ENCODE measurements around the gene ACOT8. TPM values are rescaled to one million over a fixed set of nuclear protein-coding genes. Genes with fewer than 3 reads are reported as not detected.

Gene ACOT8
- total and polyA plus RNA-seq, 2 experiments from 2014 or later: 32.9 to 55.2 TPM

DNA sequence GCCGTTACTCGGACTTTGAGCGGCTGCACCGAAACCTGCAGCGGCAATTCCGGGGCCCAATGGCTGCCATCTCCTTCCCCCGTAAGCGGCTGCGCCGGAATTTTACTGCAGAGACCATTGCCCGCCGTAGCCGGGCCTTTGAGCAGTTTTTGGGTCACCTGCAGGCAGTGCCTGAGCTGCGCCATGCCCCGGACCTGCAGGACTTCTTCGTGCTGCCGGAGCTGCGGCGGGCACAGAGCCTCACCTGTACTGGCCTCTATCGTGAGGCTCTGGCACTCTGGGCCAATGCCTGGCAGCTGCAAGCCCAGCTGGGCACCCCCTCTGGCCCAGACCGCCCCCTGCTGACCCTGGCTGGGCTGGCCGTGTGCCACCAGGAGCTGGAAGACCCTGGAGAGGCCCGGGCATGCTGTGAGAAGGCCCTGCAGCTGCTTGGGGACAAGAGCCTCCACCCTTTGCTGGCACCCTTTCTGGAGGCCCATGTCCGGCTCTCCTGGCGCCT is 16.4 kb downstream of the ACOT8 start:
- H3F3A ChIP-seq (ENCODE audit: insufficient read depth): peaks cover 33% of the 10 kb centered on the region
- no peak overlapping the region for H3K9ac ChIP-seq
- no peaks in the 10 kb centered on the region for H3K9me2 ChIP-seq (ENCODE audit: insufficient read depth)
- H2AFZ ChIP-seq: no peak overlapping the region
- no peaks in the 10 kb centered on the region for H3K27me3 ChIP-seq (replicated peaks; ENCODE audit: insufficient read depth)
- peaks cover 13% of the 10 kb centered on the region; the same call in 1 of the 2 replicates for H3K4me1 ChIP-seq (ENCODE audit: insufficient read depth)
- TF ChIP-seq EZH2phosphoT487 (IDR thresholded peaks at IDR 0.05; ENCODE audit: insufficient read depth, low read depth): no peak
- no peak for TF ChIP-seq EZH2 (IDR thresholded peaks at IDR 0.05; ENCODE audit: insufficient read depth, poor library complexity, severe bottlenecking)
- in situ Hi-C loops (cut with MboI): no loop called here
- H3K4me3 ChIP-seq: no peak overlapping the region
- no peaks in the 10 kb centered on the region for H3K9me3 ChIP-seq (ENCODE audit: low read depth)
- H3K27ac ChIP-seq: no peak overlapping the region
- H3K4me2 ChIP-seq (ENCODE audit: unreplicated experiment): no peak overlapping the region
- no peaks in the 10 kb centered on the region for H4K20me1 ChIP-seq (ENCODE audit: insufficient read depth)
- no peak for DNase-seq
- peaks cover 15% of the 10 kb centered on the region; the same call in 1 of the 2 replicates for H3K36me3 ChIP-seq (ENCODE audit: low read depth)
- WGBS, 2 experiments (ENCODE audit: low coverage in 1 of 2, low lambda C conversion rate in 2 of 2, missing lambda C conversion rate in 2 of 2): 85 to 87% methylated on average over 21 to 24 of the region's 25 CpGs
- peaks cover 42% of the 10 kb centered on the region for H3K79me2 ChIP-seq (ENCODE audit: insufficient read depth)

DNA sequence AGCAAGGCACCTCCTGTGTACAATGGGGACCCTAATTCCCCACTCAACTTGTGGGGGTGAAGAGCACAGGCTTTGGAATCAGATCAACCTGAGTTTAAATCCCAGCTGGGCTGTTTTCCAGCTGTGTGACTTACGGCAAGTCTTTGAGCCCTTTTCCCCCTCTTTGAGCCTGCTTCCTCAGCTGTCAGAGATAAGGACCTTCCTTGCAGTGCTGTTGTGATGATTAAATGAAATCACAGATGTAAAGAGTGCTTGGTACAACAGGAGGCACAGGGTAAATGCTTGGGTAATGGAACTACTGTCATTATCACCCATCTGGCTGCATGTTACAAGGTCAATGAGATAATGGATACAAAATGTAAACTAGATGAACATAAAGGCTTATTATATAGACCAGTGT is 20.4 kb downstream of the ACOT8 start:
- peaks cover 56% of the 10 kb centered on the region for H3K79me2 ChIP-seq (ENCODE audit: insufficient read depth)
- 35 to 53% methylated on average over 1 of the region's 1 CpG for WGBS, 2 experiments (ENCODE audit: low coverage in 1 of 2, low lambda C conversion rate in 2 of 2, missing lambda C conversion rate in 2 of 2)
- in situ Hi-C loops (cut with MboI): no loop called here
- peaks cover 44% of the 10 kb centered on the region; the same call in 1 of the 2 replicates for H3F3A ChIP-seq (ENCODE audit: insufficient read depth)
- H3K9me2 ChIP-seq (ENCODE audit: insufficient read depth): no peaks in the 10 kb centered on the region
- no peaks in the 10 kb centered on the region for H3K9me3 ChIP-seq (ENCODE audit: low read depth)
- peak overlapping the region; percentile 38 for H3K4me2 ChIP-seq (ENCODE audit: unreplicated experiment)
- peaks cover 32% of the 10 kb centered on the region for H3K4me1 ChIP-seq (ENCODE audit: insufficient read depth)
- peaks cover 9% of the 10 kb centered on the region; the same call in 1 of the 2 replicates for H3K36me3 ChIP-seq (ENCODE audit: low read depth)
- H3K4me3 ChIP-seq: peak overlapping the region; percentile 92
- peak overlapping the region; percentile 97 for H3K27ac ChIP-seq
- peak overlapping the region; percentile 95 for H3K9ac ChIP-seq
- DNase-seq: peak; percentile 40
- H3K27me3 ChIP-seq (replicated peaks; ENCODE audit: insufficient read depth): no peaks in the 10 kb centered on the region
- H4K20me1 ChIP-seq (ENCODE audit: insufficient read depth): no peaks in the 10 kb centered on the region
- TF ChIP-seq EZH2phosphoT487 (IDR thresholded peaks at IDR 0.05; ENCODE audit: insufficient read depth, low read depth) (no peak), EZH2 (IDR thresholded peaks at IDR 0.05; ENCODE audit: insufficient read depth, poor library complexity, severe bottlenecking) (no peak)
- no peak overlapping the region for H2AFZ ChIP-seq

DNA sequence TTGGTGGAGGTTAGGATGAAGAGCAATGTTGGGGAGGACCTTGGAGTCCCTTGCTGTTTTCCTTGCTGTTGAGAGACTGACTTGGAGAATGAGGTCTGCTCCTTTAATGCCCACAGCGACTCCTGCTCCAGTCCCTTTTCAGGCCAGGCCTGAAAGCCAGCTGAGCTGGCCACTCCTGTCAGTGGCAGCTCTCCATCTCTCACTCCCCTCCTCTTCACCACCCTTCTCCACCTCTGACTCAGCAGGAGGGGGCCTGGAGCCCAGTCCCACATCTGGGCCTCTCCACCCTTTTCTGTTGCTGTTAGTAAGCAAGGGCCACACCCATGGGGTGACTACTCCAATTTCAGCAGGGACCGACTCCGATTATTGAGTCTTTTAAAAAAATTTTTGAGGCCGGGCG is 21.4 kb downstream of the ACOT8 start:
- Histone ChIP-seq H3K9ac (peak overlapping the region; percentile 95), H3K9me3 (ENCODE audit: low read depth) (no peaks in the 10 kb centered on the region), H3K79me2 (ENCODE audit: insufficient read depth) (peaks cover 56% of the 10 kb centered on the region), H3K27ac (peak overlapping the region; percentile 97), H4K20me1 (ENCODE audit: insufficient read depth) (no peaks in the 10 kb centered on the region), H3K9me2 (ENCODE audit: insufficient read depth) (no peaks in the 10 kb centered on the region), H3K27me3 (replicated peaks; ENCODE audit: insufficient read depth) (no peaks in the 10 kb centered on the region), H3K4me2 (ENCODE audit: unreplicated experiment) (peak overlapping the region; percentile 96), H3F3A (ENCODE audit: insufficient read depth) (peaks cover 37% of the 10 kb centered on the region; the same call in 1 of the 2 replicates), H3K4me3 (peak overlapping the region; percentile 92), H2AFZ (peak overlapping the region; percentile 6; the same call in 1 of the 2 replicates), H3K4me1 (ENCODE audit: insufficient read depth) (peaks cover 32% of the 10 kb centered on the region), H3K36me3 (ENCODE audit: low read depth) (peaks cover 9% of the 10 kb centered on the region; the same call in 1 of the 2 replicates)
- in situ Hi-C loops (cut with MboI): no loop called here
- WGBS, 2 experiments (ENCODE audit: low coverage in 1 of 2, low lambda C conversion rate in 2 of 2, missing lambda C conversion rate in 2 of 2): 2 to 3% methylated on average over 5 of the region's 5 CpGs
- DNase-seq: peak; percentile 95
- TF ChIP-seq EZH2 (IDR thresholded peaks at IDR 0.05; ENCODE audit: insufficient read depth, poor library complexity, severe bottlenecking) (no peak), EZH2phosphoT487 (IDR thresholded peaks at IDR 0.05; ENCODE audit: insufficient read depth, low read depth) (no peak)

DNA sequence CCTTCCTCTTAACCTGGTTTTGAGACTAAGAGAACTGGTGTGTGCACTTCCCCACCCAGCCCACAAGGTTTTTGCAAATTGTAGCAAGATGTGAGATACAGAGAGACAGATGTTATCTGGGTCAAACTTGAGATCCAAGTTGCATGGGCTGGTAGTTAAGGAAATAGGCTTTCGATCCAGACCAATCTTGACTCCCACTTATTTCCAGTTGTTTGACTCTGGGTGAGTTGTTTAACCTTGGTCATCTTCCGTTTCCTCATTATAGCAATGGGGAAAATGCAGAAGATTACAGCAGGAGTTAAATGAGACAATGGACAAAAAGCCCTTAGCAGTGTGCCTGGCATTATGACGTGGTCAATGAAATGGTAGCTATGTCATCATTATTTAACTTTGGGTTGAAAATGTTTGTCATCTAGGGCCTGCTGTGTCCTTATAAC is 21.8 kb downstream of the ACOT8 start:
- Histone ChIP-seq H3K36me3 (ENCODE audit: low read depth) (peaks cover 9% of the 10 kb centered on the region; the same call in 1 of the 2 replicates), H3K27ac (peak overlapping the region; percentile 97), H3K9me2 (ENCODE audit: insufficient read depth) (no peaks in the 10 kb centered on the region), H4K20me1 (ENCODE audit: insufficient read depth) (no peaks in the 10 kb centered on the region), H3K9ac (peak overlapping the region; percentile 95), H2AFZ (peak overlapping the region; percentile 6; the same call in 1 of the 2 replicates), H3K4me3 (peak overlapping the region; percentile 92), H3K9me3 (ENCODE audit: low read depth) (no peaks in the 10 kb centered on the region), H3K4me1 (ENCODE audit: insufficient read depth) (peaks cover 32% of the 10 kb centered on the region), H3K79me2 (ENCODE audit: insufficient read depth) (peaks cover 55% of the 10 kb centered on the region), H3F3A (ENCODE audit: insufficient read depth) (peaks cover 37% of the 10 kb centered on the region; the same call in 1 of the 2 replicates), H3K4me2 (ENCODE audit: unreplicated experiment) (peak overlapping the region; percentile 96), H3K27me3 (replicated peaks; ENCODE audit: insufficient read depth) (no peaks in the 10 kb centered on the region)
- TF ChIP-seq EZH2 (IDR thresholded peaks at IDR 0.05; ENCODE audit: insufficient read depth, poor library complexity, severe bottlenecking): no peak
- no peak for TF ChIP-seq EZH2phosphoT487 (IDR thresholded peaks at IDR 0.05; ENCODE audit: insufficient read depth, low read depth)
- in situ Hi-C loops (cut with MboI): no loop called here
- WGBS, 2 experiments (ENCODE audit: low coverage in 1 of 2, low lambda C conversion rate in 2 of 2, missing lambda C conversion rate in 2 of 2): 2 to 5% methylated on average over 3 of the region's 3 CpGs
- DNase-seq: peak; percentile 69

Measured in GM23248 (cell line).